Measurements from ENCODE around the gene SNX15.
"Not testable (repeated sequence)": the region's sequence is repeated elsewhere in the genome, so short reads cannot be mapped to it uniquely, and the experiment has no call there.

Gene SNX15

GRCh38 chr11:65027213-65028067 is at the start of gene SNX15:
TSS of gene SNX15 (plus strand) at chr11:65027439. CDS start at chr11:65027538, 99 bp downstream.
- peak; percentile 96 for DNase-seq

GRCh38 chr11:64983339-64983738 is 43.9 kb upstream of the SNX15 start:
- not testable (repeated sequence) for DNase-seq

GRCh38 chr11:64987998-64988854 is 39.0 kb upstream of the SNX15 start:
- DNase-seq, result no peak

GRCh38 chr11:64989416-64989815 is 37.8 kb upstream of the SNX15 start:
- no peak for DNase-seq

- DNase-seq, result no peak
Measured at GRCh38 chr11:64990222-64990923, 36.9 kb upstream of the SNX15 start.

GRCh38 chr11:64994318-64994717 is 32.9 kb upstream of the SNX15 start:
- DNase-seq, result no peak

GRCh38 chr11:64996327-64996709 is 30.9 kb upstream of the SNX15 start:
- no peak for DNase-seq

GRCh38 chr11:64996710-64997380 is 30.4 kb upstream of the SNX15 start, which contains the start of gene BATF2:
TSS of gene BATF2 (minus strand) at chr11:64996971. CDS start at chr11:64996914, 57 bp downstream.
- peak; percentile 83 for DNase-seq

- no peak for DNase-seq
Measured at GRCh38 chr11:64998141-64998540, 29.1 kb upstream of the SNX15 start.

- DNase-seq, result no peak
Measured at GRCh38 chr11:64998690-64999431, 28.4 kb upstream of the SNX15 start.

- no peak for DNase-seq
Measured at GRCh38 chr11:64999478-64999877, 27.8 kb upstream of the SNX15 start.

GRCh38 chr11:65002706-65003105 is 24.5 kb upstream of the SNX15 start:
- no peak for DNase-seq

- peak; percentile 76 for DNase-seq
Measured at GRCh38 chr11:65003282-65003681, 24.0 kb upstream of the SNX15 start.

- not testable (repeated sequence) for DNase-seq
Measured at GRCh38 chr11:65003968-65004367, 23.3 kb upstream of the SNX15 start.

- DNase-seq, result no peak
Measured at GRCh38 chr11:65008016-65008415, 19.2 kb upstream of the SNX15 start.

- no peak for DNase-seq
Measured at GRCh38 chr11:65008873-65009272, 18.4 kb upstream of the SNX15 start.

- DNase-seq, result peak; percentile 94
Measured at GRCh38 chr11:65013130-65013887, 13.9 kb upstream of the SNX15 start.

GRCh38 chr11:65013888-65014725 is 13.1 kb upstream of the SNX15 start, which contains the start of gene ARL2:
TSS of gene ARL2 (plus strand) at chr11:65014160. CDS start at chr11:65014208, 48 bp downstream.
- peak; percentile 95 for DNase-seq

- DNase-seq, result no peak
Measured at GRCh38 chr11:65014726-65015227, 12.5 kb upstream of the SNX15 start.

- no peak for DNase-seq
Measured at GRCh38 chr11:65016705-65017104, 10.5 kb upstream of the SNX15 start.
